GM18873 (cell line): Measurements from ENCODE around the gene TAGAP.

Experiments
- ATAC-seq: cut with Tn5 transposase; IDR thresholded peaks from one replicate; pipeline ENCODE4 v1.9.1; 2021; ENCODE audit warnings: mild to moderate bottlenecking, moderate library complexity, moderate number of reproducible peaks; ENCODE audit not compliant: unreplicated experiment, low FRiP score

TAGAP gene

GRCh38 chr6:159074120-159074684 is 29.4 kb upstream of the TAGAP start:
- ATAC-seq = no peak

- no peak for ATAC-seq
Measured at GRCh38 chr6:159071843-159072769, 27.3 kb upstream of the TAGAP start.

DNA sequence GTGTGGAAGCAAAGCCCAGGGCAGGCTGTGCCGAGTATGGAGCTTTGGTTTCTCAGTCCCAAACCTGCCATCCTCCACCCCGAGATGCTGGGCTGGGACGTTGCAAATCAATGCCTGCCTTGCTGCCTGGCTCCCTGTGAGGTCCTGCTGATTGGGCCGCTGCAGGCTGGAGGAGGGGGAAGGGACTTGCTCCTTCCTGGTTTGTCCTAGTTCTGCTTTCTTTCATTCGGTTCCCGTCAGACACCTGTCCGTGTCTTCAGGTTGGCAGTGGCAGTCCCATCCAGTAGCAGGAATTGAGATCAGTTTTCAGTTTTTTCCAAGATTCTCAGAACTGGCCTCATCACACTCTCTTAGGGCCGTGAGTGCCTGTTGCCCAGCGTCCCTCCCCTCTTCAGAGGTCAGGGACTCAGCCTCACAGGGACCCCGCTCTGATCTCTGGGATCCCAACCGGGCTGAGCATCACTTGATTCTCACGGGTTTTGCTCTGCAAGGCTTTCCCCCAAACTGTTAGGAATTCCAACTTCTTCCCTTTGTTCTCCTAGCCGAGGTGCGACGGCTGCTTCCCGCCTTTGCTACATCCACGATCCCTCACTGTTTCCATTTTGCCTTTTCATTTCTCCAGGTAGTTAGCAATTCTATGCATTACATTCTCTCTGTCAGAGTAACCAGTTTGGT is 24.2 kb upstream of the TAGAP start:
- no peak for ATAC-seq

- ATAC-seq = peak; percentile 55
Measured at GRCh38 chr6:159067334-159067733, 22.5 kb upstream of the TAGAP start.

DNA sequence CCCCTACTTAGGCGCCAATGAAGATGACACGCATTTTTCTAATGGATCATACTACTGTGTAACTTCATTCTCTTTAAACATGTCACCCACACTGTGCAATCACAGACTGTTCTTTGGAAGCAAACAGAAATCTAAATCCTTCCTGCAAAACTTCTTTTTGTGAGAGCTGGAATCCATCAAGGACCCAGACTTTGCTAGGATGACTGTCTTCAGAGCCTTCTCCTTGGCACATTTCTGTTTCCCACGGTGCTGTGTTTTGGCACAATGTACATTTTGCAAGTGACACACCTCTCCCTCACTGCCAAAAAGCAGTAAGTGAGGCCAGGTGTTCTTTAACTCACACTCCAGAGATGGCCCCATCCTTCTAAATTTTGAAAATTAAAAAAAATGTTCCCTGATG is 21.7 kb upstream of the TAGAP start:
- ATAC-seq = no peak

DNA sequence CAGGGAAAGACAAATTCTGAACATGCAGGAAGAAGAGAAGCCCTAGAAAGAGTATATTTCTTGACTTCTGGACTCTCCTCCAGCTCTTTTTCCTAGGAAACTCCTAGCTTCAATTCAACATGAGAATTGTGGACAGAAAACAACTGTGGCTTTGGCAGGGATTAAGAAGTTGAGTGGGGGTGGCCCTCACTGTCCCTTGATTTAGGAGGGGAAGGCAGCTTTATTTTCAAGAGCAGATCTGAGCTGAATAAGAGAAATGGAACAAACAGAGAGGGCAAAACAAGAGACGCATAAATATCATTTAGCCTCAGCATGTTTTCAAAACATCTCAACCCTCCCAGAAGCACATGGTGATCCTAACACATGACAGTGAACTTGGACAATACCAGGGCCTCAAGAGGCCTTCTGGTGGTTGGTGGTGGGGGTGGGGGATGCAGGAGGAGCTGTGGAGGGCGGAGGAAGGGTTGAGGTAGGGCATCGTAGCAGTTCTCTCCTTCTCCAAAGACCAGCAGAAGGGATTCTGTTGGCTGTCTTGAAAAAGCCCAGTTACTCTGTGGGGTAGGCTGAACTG is 21.1 kb upstream of the TAGAP start:
- no peak for ATAC-seq

DNA sequence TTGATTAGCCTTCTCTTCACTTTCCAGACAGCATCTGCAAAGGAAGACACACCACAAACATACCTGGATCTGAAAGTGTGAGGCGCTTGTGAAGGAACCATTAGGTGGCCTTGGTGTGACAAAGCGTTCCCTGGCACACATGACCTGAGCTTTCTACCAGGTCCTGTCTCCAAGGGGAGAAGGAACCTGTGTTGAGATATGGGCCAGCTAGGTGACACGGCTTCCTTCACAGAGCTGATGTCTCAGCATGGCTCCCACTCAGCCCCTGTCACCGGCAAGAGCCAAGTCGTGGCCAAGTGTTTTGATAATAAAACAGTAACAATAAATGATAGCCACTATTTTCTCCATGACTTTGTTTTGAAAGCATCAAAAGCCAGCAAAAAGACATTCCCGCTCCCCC is 20.3 kb upstream of the TAGAP start:
- ATAC-seq = no peak

DNA sequence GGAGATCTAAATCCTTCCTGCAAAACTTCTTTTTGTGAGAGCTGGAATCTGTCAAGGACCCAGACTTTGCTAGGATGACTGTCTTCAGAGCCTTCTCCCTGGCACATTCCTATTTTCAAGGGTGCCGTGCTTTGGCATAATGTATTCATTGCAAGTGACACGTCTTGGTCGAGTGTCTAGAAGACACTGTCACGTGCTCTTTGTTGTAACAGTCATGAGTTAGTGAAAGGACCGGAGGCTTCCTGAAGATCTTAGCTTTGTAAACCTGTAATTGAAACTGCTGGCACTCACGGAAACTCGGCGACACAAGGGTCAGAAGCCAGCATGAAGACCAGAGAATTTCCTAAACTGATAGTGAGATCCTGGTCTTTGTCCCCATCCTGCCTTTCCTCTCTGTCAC is 19.7 kb upstream of the TAGAP start:
- ATAC-seq = no peak

DNA sequence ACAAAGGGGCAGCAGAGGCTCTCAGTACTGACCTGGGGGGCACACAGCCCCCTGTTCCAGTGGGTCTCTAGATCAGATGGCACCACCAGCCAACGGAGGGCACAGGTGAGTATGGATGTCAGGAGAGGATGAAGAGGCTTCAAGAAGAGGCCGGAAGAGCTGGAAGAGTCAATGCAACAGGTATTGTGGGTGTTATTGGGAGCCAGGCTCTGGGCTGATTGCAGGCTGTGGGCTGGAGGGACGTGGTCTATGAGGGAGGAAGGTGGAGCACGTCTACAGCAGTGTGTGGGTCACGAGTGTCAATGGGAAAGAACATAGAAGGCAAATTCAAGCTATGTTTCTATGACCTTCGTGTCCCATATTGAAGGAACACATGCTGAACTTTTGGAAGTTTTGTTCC is 18.8 kb upstream of the TAGAP start:
- ATAC-seq = no peak

GRCh38 chr6:159062976-159063375 is 18.2 kb upstream of the TAGAP start:
- no peak for ATAC-seq

- ATAC-seq = peak; percentile 38
Measured at GRCh38 chr6:159062564-159062945, 17.8 kb upstream of the TAGAP start.

DNA sequence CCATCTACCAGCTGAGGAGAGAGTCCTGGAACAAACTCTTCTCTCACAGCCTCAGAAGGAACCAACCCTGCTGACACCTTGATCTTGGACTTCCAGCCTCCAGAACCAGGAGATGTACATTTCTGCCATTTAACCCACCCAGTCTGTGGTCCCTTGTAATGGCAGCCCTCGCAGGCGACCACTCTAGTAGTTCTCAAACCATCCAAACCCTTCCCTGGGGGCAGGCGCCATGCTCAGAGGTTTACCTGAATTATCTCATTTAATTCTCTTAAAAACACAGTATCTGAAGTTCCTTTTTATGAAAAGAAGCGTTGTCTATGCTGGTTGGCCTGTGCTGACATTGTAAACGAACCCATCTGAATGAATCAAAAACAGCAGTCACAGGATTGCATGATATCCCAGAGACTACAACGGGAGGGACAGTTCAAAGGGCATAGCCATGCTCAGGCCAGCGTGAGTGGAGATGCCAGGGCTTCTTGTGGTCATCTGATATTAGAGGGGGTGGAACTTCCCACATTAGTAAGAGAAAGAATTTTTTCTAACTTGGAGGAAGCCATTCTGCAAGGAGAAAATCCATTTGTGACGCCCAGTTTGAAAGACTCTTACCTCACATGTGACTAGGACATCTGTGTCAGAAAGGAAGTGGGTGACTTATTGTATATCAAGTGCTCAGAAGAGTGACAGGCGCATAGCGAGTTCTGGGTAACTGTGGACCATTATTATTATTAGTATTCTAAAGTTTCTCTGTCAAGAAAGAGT is 17.2 kb upstream of the TAGAP start:
- peak; percentile 56 for ATAC-seq

DNA sequence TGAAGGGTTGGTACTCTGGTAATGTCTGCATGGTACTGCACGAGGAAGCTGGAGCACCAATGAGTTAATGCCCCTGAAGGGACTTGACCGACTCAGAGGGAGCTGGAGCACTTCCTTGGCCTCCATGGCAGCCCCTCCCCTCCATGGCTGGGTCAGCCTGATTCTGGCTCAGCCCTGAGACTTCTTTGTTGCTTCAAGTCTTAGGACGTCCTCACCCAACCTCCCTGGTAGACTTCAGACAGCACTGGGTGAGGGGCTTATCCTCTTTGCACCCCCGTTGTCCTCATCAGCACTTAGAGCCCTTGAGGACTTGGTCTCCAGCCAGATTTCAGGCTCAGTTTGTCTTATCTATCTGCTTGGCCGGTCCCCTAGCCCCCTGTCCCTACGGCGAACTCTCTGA is 16.4 kb upstream of the TAGAP start:
- ATAC-seq = no peak

GRCh38 chr6:159059885-159060506 is 15.2 kb upstream of the TAGAP start:
- ATAC-seq = no peak

DNA sequence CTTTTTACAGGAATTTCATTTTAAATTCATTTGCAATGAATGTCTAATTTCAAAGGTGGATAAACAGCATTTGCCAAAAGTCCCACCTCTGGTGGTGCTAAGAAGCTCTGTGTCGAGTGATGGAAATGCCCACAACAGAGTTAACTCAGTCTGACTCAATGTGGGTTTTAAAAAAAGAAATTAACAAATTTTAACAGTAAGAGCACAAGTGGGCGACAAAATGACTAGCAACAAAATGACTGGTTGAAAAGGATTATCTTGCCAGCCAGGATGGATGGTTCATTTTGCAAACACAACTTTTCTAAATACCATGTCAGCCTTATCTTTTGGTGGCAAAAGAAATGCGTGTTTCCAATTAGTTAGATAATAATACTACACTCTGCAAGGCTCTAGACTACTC is 14.3 kb upstream of the TAGAP start:
- no peak for ATAC-seq

DNA sequence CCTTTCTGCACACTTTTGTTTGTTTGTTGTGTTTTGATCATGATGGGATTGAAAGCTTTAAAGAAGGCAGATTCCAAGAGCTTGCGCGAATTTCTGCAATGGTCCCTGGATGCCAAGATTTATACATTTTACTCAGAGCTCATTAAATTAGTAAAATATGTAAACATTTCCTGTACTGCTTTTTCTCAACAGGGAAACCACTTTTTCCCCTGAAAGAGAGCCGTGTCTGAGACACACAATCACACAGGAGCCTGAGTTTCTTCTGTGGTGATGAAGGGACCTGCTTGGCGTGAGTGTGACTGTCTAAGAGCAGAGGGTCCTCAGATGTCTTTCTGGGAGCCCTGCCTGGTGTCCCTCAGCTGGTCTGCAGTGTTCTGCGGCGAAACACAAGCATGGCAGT is 12.1 kb upstream of the TAGAP start:
- no peak for ATAC-seq

GRCh38 chr6:159056432-159056831 is 11.6 kb upstream of the TAGAP start:
- ATAC-seq = no peak

GRCh38 chr6:159056003-159056402 is 11.2 kb upstream of the TAGAP start:
- no peak for ATAC-seq

DNA sequence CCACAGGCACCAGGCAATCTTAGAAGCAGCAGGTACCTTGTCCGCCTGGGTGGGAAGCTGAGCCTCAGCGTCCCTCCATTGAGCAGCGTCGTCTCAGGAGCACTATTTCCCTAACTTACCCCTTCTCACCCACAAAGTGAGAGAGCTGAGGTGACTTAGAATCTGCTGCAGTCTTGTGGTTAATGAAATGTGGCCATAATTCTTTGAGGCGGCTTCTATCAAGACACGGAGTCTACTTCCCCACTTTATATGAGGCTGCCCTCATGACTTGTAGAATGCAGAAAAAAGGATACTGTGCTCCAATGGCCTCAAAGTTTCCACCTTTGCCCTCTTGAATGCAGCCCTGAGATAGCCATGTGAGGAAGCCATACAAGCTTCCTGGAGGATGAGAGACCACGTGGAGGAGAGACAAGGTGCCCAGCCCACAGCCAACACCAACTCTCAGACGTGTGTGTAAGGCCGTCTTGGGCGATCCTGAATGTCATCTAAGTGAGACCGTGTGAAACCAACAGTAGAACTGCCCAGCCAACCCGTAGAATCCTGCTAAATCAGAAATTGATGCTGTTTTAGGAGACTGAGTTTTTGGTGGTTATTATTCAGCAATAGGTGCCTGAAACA is 9.1 kb upstream of the TAGAP start:
- ATAC-seq = no peak

DNA sequence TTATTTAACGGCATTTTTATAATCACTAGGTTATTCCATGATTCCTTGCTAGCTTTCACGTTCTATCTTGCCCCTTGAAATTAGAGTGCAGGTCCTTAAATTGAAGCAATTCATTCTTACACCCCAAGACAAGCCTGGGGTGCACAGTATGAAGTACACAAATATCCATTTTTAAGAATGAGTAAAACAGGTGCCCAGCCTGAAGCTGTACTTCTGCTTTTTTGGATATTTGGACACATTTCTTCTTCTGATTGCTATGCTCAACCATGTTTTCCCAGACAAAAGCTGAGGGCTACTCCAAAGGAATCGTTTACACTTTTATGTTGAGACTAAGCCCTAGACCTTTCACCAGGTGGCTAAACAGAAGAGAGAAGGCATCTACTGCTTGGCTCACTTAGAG is 7.9 kb upstream of the TAGAP start:
- ATAC-seq = no peak
